ENCODE results near the gene ACTR3.

GRCh38 chr2:114001937-114002336 lies 112.0 kb downstream of the ACTR3 start:
- TF ChIP-seq POLR2A (IDR thresholded peaks at IDR 0.05; ENCODE audit: control extremely low read depth in 1 of 2, low read depth in 2 of 2, low read length in 2 of 2) (no peak), CTCF (IDR thresholded peaks at IDR 0.05; ENCODE audit: control extremely low read depth in 1 of 3, insufficient read depth in 1 of 3, low read depth in 1 of 3, low read length in 3 of 3) (no peak), EZH2 (IDR thresholded peaks at IDR 0.05; ENCODE audit: low read depth, low read length, severe bottlenecking) (no peak), RFX5 (IDR thresholded peaks at IDR 0.05; ENCODE audit: borderline replicate concordance, low read depth, low read length) (no peak), TAF1 (IDR thresholded peaks at IDR 0.05; ENCODE audit: low read depth, low read length) (no peak), SP1 (IDR thresholded peaks at IDR 0.05; ENCODE audit: low read depth, low read length) (no peak)
